Sigmoid colon (tissue), 3 donors: Measurements from ENCODE around the gene COMT.

Experiments used
- POLR2A ChIP-seq, 2 donors: fragments of 450-650 bp; IDR thresholded peaks; one replicate each; pipeline ENCODE4 v1.6.1; 2016; ENCODE audit warnings: antibody characterized with exemption in 2 of 2, mild to moderate bottlenecking in 2 of 2, moderate library complexity in 2 of 2
- TF ChIP-seq, protein P1 (sequence below), 4 experiments: fragments of 450-650 bp in 3 of 4; fragments of 200-600 bp in 1 of 4; IDR thresholded peaks; one replicate each; pipeline ENCODE4 v1.5.1; 2016 to 2019; ENCODE audit warnings: antibody characterized with exemption in 4 of 4, mild to moderate bottlenecking in 3 of 4, moderate library complexity in 2 of 4

DNA sequence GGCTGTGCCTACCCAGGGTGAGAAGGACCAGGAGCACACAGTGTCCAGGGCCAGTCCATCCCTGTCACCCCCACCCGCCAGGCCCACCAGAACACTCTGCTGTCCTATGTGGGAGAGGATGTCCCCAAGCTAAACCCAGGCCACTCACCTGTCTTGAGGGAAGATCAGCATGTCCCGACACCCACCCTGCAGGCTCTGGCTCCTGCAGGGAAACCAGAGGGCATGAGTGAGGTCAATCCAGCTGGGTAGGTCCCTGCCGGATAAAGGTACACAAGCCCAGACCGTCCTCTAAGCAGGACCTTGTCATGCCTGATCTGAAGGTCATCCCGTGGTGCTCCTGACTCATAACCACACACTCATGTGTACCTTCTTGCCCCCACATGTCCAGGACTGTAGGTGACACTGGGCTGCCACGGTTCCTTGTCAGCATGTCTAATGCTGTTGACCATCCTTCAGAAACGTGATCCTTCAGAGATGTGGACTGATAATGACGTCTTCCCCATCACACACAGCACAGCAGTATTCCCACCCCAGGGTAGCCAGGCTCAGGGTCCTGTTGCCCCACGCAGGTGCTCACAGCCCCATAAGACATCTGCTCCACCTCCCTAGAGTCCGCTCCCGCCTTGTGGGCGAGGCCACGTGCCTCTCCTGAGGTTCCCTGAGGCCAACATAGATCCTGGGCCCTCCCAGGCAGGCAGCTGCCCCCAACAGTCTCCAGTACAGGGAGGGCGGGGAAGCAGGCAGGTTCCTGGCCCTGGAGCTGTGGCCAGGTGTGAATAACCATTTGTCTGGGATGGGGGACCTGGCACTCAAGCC is 68.9 kb downstream of the COMT start:
- TF ChIP-seq, protein P1, sequence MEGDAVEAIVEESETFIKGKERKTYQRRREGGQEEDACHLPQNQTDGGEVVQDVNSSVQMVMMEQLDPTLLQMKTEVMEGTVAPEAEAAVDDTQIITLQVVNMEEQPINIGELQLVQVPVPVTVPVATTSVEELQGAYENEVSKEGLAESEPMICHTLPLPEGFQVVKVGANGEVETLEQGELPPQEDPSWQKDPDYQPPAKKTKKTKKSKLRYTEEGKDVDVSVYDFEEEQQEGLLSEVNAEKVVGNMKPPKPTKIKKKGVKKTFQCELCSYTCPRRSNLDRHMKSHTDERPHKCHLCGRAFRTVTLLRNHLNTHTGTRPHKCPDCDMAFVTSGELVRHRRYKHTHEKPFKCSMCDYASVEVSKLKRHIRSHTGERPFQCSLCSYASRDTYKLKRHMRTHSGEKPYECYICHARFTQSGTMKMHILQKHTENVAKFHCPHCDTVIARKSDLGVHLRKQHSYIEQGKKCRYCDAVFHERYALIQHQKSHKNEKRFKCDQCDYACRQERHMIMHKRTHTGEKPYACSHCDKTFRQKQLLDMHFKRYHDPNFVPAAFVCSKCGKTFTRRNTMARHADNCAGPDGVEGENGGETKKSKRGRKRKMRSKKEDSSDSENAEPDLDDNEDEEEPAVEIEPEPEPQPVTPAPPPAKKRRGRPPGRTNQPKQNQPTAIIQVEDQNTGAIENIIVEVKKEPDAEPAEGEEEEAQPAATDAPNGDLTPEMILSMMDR (IDR thresholded peaks at IDR 0.05): no peak
- TF ChIP-seq POLR2A (IDR thresholded peaks at IDR 0.05): no peak
